Fibroblast of gingiva (primary cell): ENCODE results near the gene CERS6.

Experiments
- DNase-seq: peaks from one replicate; pipeline ENCODE4 v3.0.0-alpha.2; 2011; ENCODE audit warnings: low read depth

The CERS6 gene

DNA sequence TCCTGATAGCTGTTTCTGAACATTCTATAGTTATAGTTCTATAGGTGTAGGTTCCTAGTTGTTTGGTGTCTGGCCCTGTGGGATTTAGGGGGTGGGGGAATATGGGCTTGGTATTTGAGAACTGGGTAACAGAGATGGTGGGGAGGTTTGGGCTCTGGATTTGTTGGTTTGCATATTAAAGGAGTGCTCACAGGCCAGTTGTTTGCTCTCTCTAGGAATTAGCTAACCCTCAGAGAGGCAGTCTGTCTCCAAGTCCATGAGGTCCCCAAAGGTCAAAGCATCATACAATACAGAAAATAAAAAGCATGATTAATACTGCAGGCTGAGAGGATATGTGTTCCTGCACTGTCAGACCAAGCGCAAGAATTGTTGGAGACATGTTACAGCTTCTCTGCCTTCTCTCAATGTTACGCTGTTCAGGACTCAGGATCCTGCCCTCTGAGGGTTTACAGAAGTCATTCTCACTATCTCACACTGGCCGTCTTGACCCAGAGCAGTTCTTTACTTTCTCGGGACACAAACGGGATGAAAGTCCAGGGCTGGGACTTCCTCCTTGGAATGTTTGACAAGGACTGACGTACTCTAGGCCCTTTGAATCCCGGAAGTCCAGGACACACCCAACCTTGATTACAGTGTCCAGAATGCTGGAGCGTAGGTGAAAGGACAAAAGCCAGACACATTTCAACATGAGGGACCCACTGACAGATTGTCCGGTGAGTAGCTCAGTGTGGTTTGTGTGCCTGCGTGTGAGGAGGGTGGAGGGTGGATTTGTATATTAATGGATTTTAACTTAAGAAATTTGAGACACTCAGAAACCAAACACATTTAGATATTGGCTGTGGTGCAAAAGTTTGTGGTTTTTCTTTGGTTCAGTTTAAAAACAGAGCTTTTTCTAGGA is 346.1 kb downstream of the CERS6 start, which contains the start of gene NOSTRIN:
Gene NOSTRIN (plus strand): TSS at position 677 of the 898 bp plus-strand sequence. CDS start 10 bp downstream, at position 687.
- peak; percentile 61 for DNase-seq

DNA sequence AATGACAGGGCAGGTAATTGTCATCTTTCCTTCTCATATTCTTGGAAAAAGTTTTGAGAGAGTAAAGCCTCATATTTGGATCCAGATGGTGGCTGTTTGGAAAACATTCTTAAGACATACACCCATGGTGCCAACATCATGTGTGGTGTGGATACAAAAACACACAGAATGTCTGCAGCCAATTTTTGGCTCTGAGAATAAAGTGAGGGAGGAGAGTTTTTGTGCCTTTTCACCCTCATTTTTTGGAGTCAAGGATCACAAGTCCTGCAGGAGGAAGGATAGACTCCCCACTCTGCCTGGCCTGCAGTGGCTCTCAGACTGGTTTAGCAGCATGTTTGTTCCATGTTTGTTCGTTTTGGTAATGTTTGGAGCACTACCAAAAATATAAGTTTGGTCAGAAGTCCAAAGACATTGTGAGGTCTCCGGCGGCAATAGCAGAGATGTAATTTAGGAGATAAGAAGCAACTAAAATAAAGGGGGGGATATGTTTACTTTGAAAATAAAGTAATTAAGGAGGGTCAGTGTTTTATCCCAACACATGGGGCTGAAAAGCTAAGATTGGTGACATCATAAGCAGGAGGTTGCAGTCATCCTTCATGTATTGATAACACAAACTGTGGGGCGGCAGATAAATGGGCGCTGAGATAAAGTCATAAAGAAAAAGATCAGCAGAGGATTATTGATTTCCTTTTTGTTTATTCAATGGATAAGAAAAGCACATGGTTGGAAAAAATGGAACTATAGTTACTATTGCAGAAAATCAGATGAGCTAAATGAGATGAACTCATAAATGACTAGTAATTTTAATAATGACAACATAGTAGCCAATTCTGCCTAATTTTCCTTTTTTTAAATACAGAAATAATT is 347.0 kb downstream of the CERS6 start:
- DNase-seq: no peak

DNA sequence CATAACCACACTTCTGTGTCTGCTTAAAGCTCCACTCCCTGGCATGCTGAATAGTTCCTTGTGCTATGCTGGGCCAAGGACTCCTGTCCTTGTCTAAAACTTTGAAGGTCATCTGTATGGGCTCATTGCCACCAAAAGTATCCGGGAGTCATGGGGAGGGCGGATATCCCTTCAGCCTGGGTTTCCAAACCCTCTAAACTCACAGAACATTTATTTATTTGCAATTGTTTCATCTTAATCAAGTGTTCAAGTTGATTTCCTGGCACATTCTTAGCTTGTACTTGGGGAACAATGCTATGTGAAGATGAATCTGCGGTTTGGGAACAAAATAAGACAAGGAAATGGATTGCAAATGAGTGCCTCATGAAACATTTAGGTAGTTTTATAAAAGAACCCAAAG is 348.1 kb downstream of the CERS6 start:
- no peak for DNase-seq

- DNase-seq: no peak
These were observed 349.5 kb downstream of the CERS6 start for GRCh38 chr2:168805615-168806014.

- no peak for DNase-seq
These were observed 353.5 kb downstream of the CERS6 start for GRCh38 chr2:168809537-168809936.

DNA sequence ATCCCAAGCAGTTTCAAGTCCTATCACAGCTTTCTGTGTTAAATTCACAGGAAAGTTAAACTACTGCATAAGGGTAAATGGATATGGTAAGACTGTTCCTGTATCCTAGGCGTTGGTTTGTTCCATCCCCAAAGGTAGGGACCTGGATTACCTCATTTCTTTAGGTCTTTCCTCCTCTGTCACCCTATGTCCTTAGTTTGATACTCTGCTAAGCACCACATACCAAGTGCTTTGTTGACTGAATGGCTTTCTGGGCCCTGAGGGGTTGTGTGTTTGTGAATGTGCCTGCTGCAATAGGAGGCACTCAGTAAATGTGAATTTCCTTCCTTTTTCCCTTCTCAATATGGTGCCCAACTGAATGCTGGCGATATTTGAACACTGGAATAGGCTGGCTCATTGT is 354.2 kb downstream of the CERS6 start:
- DNase-seq: no peak

DNA sequence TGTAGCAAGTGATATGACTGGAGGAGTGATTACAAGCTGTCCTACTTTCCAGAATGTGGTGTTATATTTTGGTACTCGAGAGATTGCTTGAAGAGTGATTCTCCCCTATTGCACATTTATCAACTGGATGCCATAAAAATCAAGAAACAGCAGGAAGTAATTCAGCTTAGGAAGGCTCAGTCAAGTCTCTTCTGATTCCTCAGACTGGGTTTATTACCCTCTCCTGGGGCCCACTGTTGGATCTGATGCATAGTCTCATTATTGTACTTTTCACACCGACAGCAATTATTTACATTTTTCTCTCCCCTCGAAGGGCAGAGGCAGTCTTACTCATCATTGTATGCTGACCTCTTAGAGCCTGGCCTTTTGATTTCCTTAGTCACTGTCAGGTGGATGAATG is 355.6 kb downstream of the CERS6 start:
- no peak for DNase-seq

DNA sequence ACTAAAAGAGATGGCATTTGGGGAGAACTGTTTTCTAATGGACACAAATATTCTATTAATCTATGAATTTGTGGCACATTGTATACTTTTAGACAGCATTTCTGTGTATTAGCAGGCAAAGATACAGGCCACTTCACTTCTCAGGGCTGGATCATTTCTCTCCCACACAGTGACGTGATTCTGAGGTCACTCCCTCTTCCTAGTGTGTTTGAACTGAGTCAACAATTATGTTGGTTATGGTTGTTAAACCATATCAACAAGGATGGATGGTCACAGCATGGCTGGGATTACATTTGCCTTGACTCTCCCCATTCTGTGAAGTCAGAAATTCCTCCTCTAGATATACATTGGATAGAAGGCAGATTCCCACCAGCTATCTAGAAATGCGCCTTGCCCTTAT is 358.0 kb downstream of the CERS6 start:
- no peak for DNase-seq

GRCh38 chr2:168814939-168815907 is 359.2 kb downstream of the CERS6 start:
- peak; percentile 27 for DNase-seq

GRCh38 chr2:168816369-168816768 is 360.3 kb downstream of the CERS6 start:
- DNase-seq: peak; percentile 74

DNA sequence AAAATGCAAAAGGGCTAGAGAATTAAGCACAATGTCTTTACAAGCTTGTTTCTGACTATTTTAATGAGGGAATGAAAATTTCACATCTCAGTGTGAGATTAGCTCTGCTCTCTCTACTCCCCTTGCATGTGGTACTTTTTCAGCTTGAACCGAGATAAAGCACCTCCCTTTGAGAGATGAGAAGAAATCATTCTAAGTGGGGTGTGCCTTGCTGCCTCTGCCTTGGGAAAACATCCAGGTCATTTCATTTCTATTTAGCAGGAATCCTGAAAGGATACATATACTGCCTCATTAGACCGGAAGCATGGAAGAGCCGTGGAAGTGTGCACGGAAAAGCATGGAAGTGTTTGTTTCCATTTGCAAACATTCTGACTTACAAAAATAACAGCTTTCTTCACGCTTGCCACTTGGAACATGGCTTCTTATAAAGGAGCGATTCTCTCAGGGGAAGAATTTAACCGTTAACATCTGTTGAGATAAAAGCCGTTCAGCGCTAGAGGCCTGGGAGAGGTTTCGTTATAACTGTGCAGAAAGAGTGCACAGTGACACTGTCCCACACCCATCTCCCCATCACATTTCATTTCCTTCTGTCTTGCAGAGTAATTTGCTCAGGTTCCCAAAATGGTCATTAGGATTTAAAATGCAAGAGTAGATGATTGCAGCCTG is 363.1 kb downstream of the CERS6 start:
- peak; percentile 6 for DNase-seq

- DNase-seq: no peak
These were observed 363.9 kb downstream of the CERS6 start for GRCh38 chr2:168819829-168820489.

DNA sequence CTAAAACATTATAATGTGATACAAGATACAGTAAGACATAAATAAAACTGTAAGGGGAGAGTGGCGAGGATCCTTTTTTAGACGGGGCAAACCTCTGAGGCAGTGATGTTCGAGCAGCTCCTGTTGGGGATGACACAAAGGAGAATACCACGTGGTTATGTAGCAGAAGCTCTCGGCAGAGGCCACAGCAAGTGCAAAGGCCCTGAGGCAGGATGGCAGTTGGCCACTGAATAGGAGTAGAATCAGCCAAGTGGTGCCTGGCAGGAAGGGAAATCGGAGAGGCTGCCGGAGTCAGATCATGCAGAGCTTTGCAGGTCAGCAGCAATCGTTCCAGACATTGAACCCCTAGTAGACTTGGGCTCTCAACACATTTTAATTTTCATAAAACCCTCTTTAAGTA is 365.5 kb downstream of the CERS6 start:
- no peak for DNase-seq

DNA sequence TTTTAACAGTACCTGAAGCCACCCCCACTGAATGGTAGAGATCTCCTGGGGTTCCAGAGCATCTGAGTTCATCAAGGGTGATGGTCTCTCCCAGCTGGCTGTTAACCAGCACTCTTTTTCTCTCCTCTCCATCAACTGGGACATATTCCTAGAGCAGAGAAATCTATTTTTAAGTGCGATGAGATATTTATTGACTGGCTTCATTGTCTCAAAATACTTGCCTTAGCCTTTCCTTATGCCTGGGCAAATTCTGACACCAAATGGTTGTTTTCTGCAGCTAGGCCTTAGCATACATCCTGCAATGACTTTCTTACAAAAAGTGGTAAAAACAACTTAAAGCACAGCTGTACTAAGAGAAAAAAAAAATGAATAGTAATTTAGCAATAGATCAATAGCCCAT is 365.9 kb downstream of the CERS6 start:
- DNase-seq: no peak
